HG03378 (cell line): ENCODE measurements around the gene TGFA.

Source experiments
- ATAC-seq: cut with Tn5 transposase; IDR thresholded peaks from one replicate; pipeline ENCODE4 v1.9.1; 2021; ENCODE audit warnings: mild to moderate bottlenecking, moderate library complexity; ENCODE audit not compliant: unreplicated experiment

Gene TGFA

GRCh38 chr2:70553334-70553583 lies 367 bp downstream of the TGFA start:
- ATAC-seq, result no peak

- ATAC-seq, result no peak
Measured at GRCh38 chr2:70552501-70553333, 909 bp downstream of the TGFA start.

- ATAC-seq, result no peak
Measured at GRCh38 chr2:70551167-70551566, 2.5 kb downstream of the TGFA start.

GRCh38 chr2:70549962-70550361 lies 3.7 kb downstream of the TGFA start:
- no peak for ATAC-seq

- ATAC-seq, result no peak
Measured at GRCh38 chr2:70549064-70549710, 4.4 kb downstream of the TGFA start.

- ATAC-seq, result no peak
Measured at GRCh38 chr2:70548233-70548632, 5.4 kb downstream of the TGFA start.

GRCh38 chr2:70546885-70547284 lies 6.7 kb downstream of the TGFA start:
- ATAC-seq, result no peak

GRCh38 chr2:70546376-70546775 lies 7.2 kb downstream of the TGFA start:
- ATAC-seq, result no peak

- ATAC-seq, result no peak
Measured at GRCh38 chr2:70541481-70542020, 12.1 kb downstream of the TGFA start.

- ATAC-seq, result no peak
Measured at GRCh38 chr2:70537840-70538239, 15.8 kb downstream of the TGFA start.

GRCh38 chr2:70536517-70537055 lies 17.0 kb downstream of the TGFA start:
- ATAC-seq, result no peak

- ATAC-seq, result no peak
Measured at GRCh38 chr2:70535573-70535972, 18.1 kb downstream of the TGFA start.

GRCh38 chr2:70534183-70534836 lies 19.3 kb downstream of the TGFA start:
- no peak for ATAC-seq

- no peak for ATAC-seq
Measured at GRCh38 chr2:70532244-70532935, 21.2 kb downstream of the TGFA start.

GRCh38 chr2:70531419-70532086 lies 22.1 kb downstream of the TGFA start:
- no peak for ATAC-seq

- ATAC-seq, result no peak
Measured at GRCh38 chr2:70529610-70530009, 24.0 kb downstream of the TGFA start.

- no peak for ATAC-seq
Measured at GRCh38 chr2:70528929-70529328, 24.7 kb downstream of the TGFA start.

- ATAC-seq, result no peak
Measured at GRCh38 chr2:70528276-70528675, 25.4 kb downstream of the TGFA start.

- ATAC-seq, result no peak
Measured at GRCh38 chr2:70527447-70528080, 26.1 kb downstream of the TGFA start.

GRCh38 chr2:70526126-70526525 lies 27.5 kb downstream of the TGFA start:
- no peak for ATAC-seq
